CD4-positive, alpha-beta T cell treated with Interleukin-10 for 1 hour (primary cell): ENCODE measurements around the gene PFDN2.
A peak's percentile ranks its signal among the peaks of the same experiment; 100 is the strongest.
"Not testable (repeated sequence)": the region's sequence is repeated elsewhere in the genome, so short reads cannot be mapped to it uniquely, and the experiment has no call there.

Experiments
- DNase-seq: peaks from one replicate; pipeline ENCODE4 v3.0.0-alpha.2; 2020

PFDN2 gene

DNA sequence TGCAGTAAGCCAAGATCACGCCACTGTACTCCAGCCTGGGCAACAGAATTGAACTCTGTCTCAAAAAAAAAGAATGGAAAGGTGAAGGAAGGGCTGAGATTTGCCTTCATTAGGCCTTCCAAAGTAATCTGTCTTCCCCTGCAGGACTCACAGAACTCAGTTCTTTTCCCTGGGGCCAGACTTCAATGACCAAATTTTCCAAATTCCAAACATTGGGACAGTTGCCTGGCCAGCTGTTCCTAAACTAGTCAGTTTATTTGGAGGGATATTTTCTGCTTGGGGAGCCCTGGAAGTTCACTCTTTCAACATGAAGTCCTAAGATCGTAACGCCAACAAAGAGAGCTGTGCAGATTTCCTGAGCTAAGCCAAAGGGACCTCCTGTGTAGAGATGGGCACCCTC, 20.0 kb upstream of the PFDN2 start:
- no peak for DNase-seq

DNA sequence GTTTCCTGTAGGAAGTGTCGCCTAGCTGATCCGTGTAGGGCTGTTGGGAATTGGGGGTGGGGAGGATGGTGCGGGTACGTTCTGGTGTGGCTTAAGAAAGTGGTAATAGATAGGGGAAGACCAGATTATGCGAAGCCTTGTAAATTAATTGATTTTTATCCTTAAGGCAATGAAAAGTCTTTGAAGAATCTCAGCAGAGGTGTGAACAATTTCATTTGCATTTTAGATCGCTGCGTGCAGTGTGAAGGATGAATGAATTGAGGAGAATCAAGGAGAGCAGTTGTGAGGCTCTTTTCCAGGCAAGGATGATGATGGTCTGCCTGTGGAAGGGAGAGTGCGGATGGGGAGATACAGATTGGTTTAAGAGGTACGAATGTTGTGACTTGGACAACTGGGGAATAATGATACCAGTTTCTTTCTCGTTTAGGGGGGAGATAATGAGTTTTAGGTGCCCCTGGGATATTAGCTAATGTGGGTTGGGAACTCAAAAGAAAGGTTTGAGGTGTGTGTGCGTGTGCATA, 15.4 kb upstream of the PFDN2 start:
- DNase-seq: no peak

DNA sequence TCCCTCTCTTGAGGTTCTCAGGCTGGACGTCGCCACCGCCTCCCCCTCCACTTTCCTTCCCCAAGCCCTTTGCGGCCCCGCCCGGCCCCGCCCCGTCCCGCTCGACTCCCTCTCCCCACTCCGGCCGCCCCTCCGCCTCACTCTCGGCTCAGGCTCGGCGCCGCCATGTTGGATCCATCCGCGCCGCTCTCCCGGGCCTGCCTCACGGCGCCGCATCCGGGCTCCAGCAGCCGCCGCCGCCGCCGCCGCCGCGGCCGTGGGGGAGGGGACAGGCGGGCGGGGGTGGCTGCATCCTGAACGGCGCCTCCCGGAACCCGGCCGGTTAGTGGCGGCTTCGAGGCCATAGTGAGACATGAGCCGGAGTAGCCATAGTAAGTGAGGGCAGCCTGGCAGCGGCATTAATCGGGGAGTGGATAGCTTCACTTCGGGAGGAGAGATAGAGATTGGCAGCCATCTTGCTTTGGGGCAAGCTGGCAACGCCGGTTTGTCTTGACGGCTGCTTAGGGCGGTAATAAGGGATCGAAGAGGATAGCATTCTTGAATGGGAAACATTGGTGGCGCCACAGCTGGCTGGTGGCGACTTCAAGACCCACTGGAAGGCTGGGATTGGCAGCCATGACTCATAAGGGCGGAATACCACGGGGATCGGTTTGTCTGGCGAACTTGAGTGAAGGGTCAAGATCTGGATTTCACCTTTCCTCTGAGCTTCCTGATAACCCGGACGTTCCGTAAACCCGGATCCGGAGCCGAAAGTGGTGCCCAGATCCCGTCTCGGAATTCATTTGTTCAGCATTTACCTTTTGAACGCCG, 14.8 kb upstream of the PFDN2 start, which contains the start of gene DEDD:
Gene DEDD (minus strand): TSS at position 258 of the 810 bp plus-strand sequence. CDS start 8,205 bp downstream, outside the sequence.
- peak; percentile 96 for DNase-seq

DNA sequence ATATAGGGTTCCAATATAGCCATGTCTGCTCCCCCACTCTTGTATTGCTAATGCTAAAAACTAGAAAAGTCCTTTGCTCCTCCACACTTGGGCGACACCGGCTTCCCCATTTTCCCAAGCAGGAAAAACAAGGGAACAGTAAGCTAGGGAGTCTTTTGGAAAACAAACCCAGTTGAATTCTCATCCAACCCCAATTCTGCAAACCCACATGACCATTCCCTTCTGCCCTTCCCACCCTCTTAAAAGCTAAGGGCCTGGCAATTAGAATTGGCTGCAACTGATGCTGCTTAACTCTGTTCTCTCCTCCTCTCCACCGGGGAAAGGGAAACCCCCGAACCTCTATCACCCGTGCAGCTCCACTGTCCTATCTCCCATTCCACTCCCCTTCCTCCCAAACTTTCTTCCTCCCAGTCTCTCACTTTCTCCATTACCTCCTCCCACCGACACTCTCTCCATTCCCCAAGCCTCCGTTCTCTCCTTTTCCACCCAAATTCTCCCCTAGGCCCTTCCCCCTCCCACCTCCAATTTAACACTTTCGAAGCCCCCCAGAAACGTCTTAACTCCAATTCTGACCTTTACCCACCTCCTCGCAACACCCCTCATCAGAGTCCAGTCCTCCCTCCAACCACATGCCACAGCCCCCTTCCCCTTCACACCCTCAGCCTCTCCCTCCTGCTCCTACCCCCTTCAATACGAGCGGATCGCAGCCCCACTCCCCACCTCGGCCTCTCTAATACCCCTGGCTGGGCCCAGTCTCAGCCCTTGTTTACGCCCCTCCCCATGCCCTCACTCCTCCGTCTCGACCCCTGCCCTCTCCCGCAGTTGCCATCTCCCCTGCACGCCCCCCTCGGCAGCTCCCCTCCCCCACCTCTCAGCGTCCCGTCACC, 13.9 kb upstream of the PFDN2 start:
- DNase-seq: peak; percentile 35

DNA sequence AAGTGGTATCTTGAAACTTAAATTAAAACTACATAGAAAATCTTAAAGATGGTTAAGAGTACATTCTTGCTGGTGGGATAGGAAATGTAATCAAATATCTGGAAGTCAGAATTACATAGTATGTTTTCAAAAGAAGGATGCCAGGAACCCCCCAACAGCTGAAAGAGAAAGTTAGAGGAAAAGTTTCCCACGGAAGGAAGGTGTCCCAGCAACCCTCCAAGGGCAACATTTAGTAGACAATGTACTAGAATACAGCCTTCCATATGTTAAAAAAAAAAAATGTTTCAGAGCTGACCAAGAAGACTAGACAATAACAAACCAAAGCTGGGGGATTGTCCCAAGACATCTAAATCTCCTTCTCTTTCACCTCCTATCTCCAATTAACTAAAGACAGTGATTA, 12.4 kb upstream of the PFDN2 start:
- DNase-seq: no peak

DNA sequence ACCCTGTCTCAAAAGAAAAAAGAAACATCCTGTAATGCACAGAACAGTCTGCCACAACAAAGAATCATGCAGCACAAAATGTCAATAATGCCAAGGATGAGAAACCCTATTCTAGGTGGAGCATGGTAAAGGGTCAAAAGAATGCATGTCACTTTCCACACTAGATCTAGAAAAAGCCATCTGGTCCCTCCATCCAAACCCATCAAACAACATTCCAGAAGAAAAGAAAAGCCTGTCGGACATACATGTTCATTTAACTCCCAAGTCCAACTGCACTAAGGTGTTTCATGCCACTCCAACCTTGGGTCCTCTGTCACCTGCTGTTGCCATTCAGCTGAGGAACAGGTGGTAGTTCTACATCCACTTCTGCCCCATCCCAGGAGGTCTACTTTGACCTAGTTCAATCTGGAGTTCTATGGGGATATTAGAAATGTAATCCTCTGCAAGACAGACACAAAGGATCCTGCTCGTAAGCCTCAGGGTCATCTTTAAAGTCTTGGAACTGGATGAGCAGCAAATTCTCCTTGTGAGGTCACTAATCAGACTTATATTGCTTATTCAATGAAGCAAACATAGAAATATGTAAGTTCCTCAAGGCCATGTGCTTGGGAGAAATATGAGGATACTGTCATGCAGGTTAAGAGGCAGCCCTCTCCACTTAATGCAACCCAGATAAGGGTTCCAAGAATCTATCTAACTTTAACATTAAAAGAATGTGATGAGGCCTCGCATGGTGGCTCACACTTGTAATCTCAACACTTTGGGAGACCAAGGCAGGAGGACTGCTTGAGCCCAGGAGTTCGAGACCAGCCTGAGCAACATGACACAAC, 11.0 kb upstream of the PFDN2 start:
- DNase-seq: no peak

DNA sequence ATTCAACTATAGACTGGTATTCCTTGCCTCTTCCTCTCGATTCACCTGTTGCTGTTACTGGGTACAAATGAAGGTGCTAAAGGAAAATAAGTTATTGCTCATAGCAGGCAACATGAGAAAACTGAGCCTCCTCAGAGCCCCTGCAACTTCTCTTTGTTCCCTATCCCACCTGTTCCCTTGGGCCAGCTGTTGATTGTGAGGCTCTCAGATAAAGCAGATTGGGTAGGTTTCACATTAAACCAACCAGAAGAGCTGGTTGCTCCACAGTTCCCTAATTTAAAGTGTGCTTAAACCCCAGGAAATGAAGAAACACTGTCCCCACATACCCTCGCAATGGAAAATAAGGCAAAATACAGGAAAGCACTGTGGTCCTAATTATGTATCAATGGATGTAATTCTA, 9.8 kb upstream of the PFDN2 start:
- no peak for DNase-seq

DNA sequence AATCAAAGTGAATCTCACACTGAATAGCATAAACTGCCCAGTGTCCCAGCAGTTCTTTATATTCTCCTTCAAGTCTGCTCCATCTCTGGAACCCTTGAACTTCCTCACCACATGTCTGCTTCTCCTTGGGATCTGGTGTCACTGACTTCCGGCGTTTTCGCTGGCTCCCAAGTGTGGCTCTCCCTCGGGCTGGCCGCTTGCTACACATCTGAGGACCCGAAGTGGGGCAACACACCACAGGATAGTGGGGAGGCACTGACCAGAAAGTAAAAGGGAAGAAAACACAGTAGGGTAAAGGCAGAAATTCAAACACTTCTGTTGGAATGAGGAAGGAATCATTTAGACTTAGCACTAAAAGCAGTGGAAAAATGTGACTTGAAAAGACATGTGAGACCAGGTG, 5.1 kb upstream of the PFDN2 start:
- DNase-seq: no peak

DNA sequence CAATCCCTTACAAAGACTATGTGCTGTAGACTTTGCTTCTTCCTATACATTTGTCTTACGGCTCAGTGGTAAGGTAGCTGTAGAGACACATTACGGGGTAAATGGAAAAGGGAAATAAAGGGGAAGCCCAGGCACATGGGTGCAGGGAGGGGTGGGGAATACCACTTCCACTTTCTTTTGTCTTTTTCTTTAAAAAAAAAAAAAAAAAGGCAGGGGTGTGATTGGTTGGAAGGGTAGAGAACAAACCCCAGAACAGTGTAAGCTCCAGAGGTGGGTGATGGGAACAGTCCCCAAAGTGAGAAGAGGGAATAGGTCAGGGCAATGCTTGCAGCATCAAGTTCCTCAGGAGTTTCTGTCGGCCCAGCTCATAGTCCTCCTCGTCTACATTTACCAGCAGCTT, 4.0 kb upstream of the PFDN2 start:
- no peak for DNase-seq

DNA sequence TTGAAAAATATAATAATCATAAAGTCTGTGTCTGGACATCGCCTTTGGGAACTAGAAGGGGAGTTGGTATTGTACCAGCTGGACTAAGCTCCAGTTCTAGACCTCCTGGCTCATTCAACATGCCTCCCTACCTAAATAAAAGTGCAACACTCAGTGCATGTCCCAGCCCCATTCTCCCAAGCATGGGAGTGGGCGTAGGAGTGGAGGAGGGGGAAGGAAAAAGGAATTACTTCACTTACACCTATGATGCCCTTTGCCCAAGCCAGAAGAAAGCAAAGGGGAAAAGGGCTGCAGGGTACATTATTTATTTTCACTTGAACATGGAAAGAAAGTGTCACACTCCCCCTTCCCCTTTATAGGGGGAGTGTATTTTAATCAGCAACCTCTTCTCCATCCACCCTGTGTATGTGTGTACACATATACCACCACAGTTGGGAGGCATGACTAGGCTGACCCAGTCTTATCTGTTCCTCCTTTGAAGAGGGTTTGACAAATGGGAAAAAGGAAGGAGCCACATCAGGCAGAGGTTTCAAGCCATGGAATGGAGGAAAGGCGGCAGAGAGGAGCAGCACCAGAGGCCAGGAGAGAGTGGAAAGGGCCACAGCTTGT, 3.3 kb upstream of the PFDN2 start:
- no peak for DNase-seq

DNA sequence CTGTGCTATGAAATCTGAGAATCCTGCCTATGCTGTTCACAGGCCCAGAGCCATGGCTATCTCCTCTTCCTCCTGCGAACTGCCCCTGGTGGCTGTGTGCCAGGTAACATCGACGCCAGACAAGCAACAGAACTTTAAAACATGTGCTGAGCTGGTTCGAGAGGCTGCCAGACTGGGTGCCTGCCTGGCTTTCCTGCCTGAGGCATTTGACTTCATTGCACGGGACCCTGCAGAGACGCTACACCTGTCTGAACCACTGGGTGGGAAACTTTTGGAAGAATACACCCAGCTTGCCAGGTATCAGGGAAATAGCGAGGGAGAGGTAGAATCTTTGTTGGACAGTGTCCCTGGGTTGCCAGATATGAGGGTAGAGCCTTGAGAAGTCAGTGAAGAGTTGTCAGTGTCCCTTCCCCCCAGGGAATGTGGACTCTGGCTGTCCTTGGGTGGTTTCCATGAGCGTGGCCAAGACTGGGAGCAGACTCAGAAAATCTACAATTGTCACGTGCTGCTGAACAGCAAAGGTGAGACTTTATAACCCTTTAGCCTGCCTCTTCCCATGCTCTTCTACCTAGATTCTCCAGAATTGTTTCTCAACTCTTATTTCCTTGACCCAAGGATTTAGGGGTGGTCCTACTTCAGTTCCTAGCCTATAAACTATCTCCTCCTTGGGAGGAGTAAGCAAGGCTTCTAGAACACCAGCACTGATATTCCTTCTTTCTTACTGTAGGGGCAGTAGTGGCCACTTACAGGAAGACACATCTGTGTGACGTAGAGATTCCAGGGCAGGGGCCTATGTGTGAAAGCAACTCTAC, 1.5 kb upstream of the PFDN2 start:
- DNase-seq: peak; percentile 82

DNA sequence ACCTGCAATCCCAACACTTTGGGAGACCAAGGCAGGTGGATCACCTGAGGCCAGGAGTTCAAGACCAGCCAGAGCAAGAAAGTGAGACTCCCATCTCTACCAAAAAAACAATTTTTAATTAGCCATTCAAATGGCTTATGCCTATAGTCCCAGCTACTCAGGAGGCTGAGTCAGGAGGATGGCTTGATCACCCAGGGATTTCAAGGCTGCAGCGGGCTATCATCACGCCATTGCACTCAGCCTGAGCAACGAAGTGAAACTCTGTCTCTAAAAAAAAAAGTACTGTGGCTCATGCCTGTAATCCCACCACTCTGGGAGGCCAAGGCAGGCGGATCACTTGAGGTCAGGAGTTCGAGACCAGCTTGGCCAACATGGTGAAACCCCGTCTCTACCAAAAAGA, 1.9 kb downstream of the PFDN2 start:
- not testable (repeated sequence) for DNase-seq

DNA sequence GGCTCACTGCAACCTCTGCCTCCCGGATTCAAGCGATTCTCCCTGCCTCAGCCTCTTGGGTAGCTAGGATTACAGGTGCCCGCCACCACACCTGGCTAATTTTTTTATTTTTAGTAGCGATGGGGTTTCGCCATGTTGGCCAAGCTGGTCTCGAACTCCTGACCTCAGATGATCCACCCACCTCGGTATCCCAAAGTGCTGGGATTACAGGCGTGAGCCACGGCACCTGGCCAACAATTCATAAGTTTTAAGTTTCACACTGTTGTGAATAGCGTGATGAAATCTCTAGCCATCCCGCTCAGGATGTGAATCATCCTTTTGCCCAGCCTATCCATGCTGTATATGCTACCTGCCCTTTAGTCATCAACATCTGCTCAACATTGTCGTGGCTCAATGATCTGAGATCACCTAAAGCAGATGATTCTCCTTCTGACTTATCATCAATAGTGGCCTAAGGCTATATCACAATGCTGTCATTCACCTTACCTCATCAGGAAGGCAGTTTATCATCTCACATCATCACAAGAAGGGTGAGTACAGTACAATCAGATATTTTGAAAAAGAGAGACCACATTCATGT, 2.6 kb downstream of the PFDN2 start:
- no peak for DNase-seq

DNA sequence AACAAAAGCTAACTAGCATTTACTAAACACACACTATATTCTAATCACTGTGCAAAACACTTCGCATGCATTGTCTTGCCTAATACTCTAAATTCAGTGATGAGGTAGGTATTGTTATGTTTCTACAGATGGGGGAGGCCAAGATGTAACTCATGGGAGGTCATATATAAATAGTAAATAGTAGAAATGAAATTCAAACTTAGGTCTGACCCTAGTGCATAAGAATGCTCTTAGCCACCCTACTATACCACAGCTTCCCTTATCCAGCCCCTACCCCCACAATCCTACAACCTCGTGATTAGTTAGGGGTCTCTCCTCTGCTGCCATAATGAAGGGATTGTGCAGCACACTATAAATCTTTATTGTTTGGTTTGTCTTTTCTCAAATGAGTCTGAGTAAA, 3.3 kb downstream of the PFDN2 start:
- no peak for DNase-seq

DNA sequence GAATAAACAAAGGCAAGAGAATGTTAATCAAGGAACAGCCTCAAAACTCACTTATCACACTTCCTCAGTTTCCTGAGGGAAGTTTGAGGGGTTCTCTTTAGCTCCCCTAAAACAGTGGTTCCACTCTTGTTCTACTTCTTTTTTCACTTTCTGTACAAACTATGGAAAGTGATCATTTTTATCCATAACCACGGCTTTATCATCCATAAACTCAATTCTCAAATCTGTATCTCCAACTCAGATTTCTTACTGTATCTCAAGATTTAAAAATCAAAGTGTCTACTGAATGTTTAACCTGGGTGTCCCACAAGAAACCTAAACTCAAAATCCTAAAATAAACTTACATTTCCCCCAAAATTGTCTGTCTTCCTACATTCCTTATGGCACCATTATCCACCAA, 3.9 kb downstream of the PFDN2 start:
- DNase-seq: no peak

DNA sequence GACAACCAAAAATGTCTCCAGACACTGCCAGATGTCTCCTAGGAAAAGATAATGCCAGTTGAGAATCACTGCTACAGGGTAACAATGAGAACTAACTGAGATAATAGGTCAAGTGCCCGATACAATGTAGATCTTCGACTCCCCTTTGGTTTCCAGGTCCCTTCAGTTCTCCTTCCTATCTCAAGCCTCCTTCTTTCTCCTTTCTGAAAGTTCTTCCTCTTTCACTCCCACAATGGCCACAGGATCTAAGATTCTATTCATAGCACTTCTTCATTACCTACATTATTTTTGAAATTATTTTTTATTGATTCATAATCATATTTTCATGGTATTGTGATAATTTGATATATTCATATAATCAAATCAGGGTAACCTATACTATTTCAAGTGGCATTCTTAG, 6.3 kb downstream of the PFDN2 start:
- DNase-seq: no peak

DNA sequence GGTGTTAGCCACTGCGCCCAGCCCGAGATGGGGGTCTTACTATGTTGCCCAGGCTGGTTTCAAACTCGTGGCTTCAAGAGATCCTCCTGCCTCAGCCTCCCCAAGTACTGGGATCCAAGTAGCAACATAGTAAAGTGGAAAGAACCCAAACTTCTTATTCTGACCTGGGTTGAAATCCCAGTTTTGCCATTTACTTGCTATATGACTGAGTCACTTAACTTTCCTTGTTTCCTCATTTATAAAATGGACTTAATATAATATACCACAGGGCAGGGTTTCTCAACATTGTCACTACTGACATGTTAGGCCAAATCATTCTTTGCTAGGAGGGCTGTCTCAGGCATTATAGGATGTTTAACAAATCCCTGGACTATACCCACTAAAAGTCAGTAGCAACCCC, 6.7 kb downstream of the PFDN2 start:
- DNase-seq: no peak

DNA sequence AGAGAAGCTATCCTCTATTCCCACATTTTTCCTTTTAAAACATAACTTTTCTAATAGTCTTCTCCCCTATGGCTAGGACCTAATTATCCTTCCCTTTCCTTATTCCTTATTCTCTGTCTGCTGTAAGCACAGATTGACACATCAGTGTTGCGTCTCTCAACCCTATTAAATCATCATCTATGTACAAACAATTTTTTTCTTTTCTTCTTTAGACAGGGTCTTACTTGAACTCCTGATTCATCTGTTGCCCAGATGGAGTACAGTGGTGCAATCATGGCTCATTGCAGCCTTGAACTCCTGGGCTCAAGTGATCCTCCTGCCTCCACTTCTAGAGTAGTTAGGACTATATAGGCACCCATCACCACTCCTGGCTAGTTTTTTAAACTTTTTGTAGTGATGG, 11.4 kb downstream of the PFDN2 start:
- no peak for DNase-seq

DNA sequence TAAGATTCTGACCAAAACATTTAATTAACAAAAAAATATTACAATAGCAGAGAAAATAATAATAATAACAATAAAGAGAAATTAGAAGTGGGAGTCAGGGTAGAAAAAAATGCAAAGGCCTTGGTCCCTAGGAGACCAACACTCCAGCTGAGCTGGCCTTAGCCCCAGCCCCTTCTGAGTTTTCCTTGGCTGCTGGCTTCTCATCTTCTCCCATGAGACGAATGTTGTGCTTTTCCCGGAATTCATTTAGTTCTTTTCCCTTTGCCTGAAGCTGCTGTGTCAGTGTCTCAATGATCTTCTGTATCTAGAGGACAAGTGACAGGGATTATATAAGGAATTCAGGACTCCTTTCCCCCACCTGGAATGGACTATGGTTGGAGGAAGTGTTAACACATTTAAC, 17.3 kb downstream of the PFDN2 start:
- DNase-seq: no peak

DNA sequence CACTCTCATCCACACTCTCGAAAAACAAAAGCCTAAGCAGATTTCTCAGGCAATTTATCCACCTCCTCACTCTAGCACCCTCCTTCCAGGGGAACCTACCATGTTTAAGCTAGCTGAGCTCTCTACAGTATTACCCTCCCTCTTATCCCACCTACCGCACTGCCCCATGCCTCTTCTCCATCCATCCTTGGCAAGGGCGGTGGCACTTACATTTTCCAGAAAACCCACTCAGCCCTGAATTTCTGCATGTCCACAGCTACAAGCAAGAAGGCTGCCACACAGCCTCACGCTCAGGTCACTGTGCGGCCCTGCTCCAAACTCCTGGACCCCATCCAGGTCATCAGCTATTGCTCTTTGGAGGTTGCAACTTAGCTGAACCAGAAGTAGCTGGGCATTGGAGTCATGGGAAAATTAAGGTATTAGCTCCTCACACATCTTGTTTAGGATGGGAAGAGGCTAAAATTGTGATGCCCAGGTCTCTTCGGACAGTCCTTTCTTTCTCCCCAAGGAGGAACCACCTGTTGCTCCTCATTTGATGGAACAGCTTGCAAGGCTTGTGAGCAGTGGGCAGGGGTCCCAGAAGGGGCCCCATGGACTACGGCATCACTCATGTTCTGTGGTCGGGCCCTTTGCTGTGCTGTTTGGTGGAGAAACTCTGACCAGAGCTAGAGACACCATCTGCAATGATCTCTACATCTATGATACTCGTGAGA, 18.6 kb downstream of the PFDN2 start:
- DNase-seq: no peak
